ENCODE data around the gene WDPCP.
"Not testable (repeated sequence)": the region's sequence is repeated elsewhere in the genome, so short reads cannot be mapped to it uniquely, and the experiment has no call there.

Gene WDPCP

DNA sequence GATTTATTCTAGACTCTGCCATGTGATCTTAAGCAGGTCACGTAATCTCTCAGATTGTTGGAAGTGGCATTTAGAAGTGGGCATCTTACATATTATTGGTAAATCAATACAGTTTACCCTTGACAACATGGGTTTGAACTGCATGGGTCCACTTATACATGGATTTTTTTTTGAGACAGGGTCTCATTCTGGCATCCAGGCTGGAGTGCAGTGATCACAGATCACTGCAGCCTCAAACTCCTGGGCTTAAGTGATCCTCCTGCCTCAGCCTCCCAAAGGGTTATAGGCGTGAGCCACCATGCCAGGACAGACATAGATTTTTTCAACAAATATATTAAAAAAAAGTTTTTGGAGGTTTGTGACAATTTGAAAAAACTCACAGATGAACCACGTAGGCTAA, 393.0 kb downstream of the WDPCP start:
- no peak for DNase-seq

- DNase-seq = no peak
Observed at GRCh38 chr2:63194175-63194574, 394.1 kb downstream of the WDPCP start.

GRCh38 chr2:63192889-63193774, 395.1 kb downstream of the WDPCP start:
- peak; percentile 7 for DNase-seq

- DNase-seq = peak; percentile 7
Observed at GRCh38 chr2:63192169-63192888, 395.9 kb downstream of the WDPCP start.

DNA sequence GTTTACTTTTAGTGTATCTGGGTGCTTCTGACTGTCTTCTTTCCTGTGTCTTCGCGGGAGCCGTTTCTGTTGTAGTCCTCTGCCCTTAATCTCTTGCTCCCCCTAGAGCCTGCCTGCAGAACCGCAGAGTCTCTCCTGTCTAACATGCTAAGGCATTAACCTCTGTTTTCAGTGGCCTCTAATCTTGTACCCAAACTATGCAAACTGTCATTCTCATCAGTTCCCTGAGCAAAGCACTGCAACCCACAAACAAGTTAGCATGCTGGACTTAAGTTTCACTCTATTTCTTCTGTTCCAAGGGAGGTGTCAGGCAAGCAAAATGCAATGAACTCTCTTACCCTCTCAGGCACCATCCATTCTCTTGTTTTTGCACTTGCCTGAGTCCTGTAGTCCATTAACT, 399.3 kb downstream of the WDPCP start:
- no peak for DNase-seq

DNA sequence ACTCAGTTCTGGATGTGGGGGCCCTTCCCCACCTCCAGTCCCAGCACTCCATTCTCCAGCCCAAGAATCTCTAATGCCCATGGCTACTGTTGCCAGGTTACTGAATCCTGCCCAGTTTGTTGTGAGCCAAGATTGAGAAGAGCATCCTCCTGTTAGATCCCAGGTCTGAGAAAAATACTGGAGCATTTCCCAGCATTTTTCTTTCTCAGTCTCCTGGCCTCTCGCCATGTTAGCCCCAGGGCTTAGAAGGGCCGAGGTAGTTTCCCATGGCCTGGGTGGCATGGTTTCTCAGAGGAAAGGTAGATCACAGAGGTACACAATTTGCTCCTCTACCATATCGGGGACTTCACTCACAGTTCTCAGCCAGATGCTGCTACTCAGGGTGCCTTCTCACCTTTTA, 401.9 kb downstream of the WDPCP start:
- DNase-seq = no peak

GRCh38 chr2:63163161-63163820, 425.0 kb downstream of the WDPCP start:
- DNase-seq = peak; percentile 1

- no peak for DNase-seq
Observed at GRCh38 chr2:63159262-63159661, 429.0 kb downstream of the WDPCP start.

DNA sequence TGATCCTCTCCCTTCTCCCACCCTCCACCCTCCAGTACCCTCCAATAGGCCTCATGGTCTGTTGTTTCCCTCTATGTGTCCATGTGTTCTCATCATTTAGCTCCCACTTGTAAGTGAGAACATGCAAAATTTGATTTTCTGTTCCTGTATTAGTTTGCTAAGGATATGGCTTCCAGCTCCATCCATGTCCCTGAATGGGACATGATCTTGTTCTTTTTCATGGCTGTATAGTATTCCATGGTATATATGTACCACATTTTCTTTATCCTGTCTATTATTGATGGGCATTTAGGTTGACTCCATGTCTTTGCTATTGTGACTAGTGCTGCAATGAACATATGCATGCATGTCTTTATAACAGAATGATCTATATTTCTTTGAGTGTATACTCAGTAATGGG, 451.6 kb downstream of the WDPCP start:
- DNase-seq = not testable (repeated sequence)

GRCh38 chr2:63132020-63132419, 456.3 kb downstream of the WDPCP start:
- no peak for DNase-seq

GRCh38 chr2:63131196-63131595, 457.1 kb downstream of the WDPCP start:
- DNase-seq = no peak

DNA sequence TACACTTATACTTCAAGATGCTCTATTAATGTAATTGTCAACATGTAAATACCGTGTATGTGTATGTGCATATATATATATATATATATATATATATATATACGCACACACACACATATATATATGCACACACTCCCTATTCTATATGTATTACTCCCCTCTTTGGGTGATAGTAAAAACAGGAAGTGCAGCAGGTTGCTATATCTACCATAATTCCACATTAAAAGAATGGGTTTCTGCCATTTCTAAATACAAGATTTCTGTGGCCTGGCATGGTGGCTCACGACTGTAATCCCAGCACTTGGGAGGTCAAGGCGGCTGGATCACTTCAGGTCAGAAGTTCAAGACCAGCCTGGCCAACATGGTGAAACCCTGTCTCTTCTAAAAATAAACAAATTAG, 460.7 kb downstream of the WDPCP start:
- no peak for DNase-seq

- DNase-seq = no peak
Observed at GRCh38 chr2:63124850-63125249, 463.4 kb downstream of the WDPCP start.

- DNase-seq = no peak
Observed at GRCh38 chr2:63124218-63124617, 464.1 kb downstream of the WDPCP start.

DNA sequence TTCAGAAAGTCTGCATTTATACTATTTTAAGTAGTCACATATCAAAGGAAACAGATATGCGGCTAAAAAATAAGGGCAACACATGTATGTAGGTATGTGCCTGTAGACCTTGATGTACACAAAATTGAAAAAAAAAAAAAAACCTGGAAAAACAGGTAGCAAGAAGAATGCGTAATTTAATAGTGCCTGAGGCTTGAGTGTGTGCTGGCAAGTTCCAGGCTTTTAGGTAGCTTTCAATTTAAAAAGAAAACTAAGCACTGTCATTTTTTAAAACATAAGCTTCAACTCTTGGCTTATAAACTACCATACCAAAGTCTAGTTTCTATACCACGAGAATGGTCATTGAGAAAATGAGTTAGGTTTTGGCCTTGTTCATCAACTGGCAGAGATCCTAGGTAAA, 465.4 kb downstream of the WDPCP start:
- peak; percentile 22 for DNase-seq

DNA sequence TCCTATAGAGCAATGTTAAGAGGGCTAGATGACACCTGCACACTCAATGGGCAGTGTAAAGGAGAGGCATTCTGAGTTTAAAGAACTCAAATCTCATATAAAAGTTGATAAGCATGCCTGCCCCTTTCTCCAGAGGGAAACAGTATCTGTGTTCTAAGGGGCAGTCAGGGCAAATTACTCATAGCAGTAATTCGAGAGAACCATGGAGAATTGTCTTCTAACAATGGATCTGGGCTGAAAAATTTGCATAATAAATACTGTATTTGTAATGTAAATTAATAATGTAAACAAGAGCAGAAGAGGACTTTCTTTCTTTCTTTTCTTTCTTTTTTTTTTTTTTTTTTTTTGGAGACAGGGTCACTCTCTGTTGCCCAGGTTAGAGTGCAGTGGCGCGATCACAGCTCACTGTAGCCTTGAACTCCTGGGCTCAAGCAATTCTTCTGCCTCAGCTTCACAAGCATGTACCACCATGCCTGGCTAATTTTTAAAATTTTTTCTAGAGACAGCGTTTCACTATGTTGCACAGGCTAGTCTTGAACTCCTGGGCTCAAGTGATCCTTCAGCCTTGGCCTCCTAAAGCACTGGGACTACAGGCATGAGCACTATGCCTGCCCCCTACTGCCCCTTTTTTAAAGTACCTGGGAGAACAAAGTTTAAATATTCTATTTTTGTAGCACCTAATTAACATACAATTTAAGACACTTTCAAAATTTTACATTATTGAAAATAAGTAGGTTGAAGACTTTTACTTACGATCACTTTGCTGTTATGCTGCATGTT, 467.0 kb downstream of the WDPCP start:
- DNase-seq = no peak

DNA sequence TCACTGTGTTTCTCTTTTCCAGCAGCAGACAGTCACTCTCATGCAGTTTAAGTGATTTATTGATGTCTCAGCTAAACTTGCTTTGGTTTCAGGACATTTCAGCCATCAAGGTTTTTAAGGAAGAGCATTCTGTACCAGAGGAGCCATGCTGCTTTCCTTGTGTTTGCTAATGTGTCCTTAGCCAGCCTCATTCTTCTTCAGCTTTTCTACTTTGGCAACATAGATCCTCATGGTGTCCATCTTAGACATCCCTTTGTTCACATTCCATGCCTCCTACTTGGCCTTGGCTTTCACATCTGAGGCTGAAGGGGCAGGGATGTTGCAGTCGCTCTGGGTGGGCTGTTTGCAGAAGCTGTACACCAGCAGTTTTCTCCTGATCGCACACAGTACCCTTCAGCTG, 469.5 kb downstream of the WDPCP start:
- DNase-seq = no peak

- no peak for DNase-seq
Observed at GRCh38 chr2:63104482-63104881, 483.8 kb downstream of the WDPCP start.

DNA sequence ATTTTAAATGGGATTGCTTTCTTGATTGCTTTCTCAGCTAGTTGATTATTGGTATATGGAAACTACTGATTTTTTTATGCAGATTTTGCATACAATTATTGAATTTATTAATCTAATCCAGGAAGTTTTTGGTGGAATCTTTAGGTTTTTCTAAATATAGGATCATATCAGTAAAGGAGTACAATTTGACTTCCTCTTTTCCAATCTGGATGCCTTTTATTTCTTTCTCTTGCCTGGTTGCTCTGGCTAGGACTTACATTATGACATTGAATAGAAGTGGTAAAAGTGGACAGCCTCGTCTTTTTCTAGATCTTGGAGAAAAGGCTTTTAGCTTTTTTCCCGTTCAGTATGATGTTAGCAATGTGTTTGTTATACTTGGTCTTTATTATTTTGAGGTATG, 486.3 kb downstream of the WDPCP start:
- no peak for DNase-seq

- DNase-seq = no peak
Observed at GRCh38 chr2:63099032-63099431, 489.2 kb downstream of the WDPCP start.

DNA sequence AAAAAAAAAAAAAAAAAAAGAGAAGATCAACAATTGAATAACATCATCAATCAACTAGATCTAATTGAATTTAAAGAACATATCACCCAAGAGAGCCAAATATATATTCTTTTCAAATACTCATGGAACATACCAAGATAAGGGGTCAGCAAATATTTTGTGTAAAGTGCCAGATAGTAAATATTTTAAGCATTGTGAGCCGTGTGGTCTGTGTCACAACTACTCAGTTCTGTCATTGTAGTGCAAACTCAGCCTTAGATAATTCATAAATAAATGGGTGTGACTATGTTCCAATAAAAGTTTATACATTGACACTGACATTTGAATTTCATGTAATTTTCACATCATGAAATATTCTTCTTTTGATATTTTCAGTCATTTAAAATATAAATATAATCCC, 491.8 kb downstream of the WDPCP start:
- no peak for DNase-seq

- no peak for DNase-seq
Observed at GRCh38 chr2:63093502-63093901, 494.8 kb downstream of the WDPCP start.

DNA sequence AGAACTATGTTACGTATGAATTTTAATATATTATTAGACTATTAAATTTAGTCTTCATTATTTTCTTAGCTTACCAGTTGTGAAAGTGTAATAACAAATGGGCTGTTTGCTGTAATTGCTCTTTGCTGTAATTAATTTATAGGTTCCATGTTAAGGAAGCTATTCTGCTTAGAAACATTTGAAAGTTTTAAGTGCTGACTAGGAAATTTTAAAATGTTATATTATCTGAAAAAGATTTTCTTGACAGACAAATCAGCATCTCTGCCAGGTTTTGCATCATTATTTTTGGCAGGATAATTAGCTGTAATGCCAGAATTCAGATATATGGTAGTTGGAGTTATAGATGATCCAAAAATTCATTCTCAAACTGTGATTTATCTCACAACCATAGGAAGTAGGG, 495.4 kb downstream of the WDPCP start:
- DNase-seq = no peak

Measured in eye (tissue), 1 donor.